HG02943 (cell line): Measurements from ENCODE around the gene TSSK2.

Experiments
- ATAC-seq: cut with Tn5 transposase; IDR thresholded peaks from one replicate; pipeline ENCODE4 v1.9.1; 2021; ENCODE audit warnings: mild to moderate bottlenecking, low read depth, moderate library complexity; ENCODE audit not compliant: unreplicated experiment

The TSSK2 gene

GRCh38 chr22:19105867-19106802 lies 25.0 kb upstream of the TSSK2 start:
- ATAC-seq = no peak

GRCh38 chr22:19106886-19107729 lies 24.0 kb upstream of the TSSK2 start:
- ATAC-seq = no peak

- no peak for ATAC-seq
These were observed 23.4 kb upstream of the TSSK2 start for GRCh38 chr22:19107730-19108074.

- no peak for ATAC-seq
These were observed 22.3 kb upstream of the TSSK2 start for GRCh38 chr22:19108807-19109197.

- no peak for ATAC-seq
These were observed 21.7 kb upstream of the TSSK2 start for GRCh38 chr22:19109198-19110063.

GRCh38 chr22:19110064-19110458 lies 21.0 kb upstream of the TSSK2 start:
- no peak for ATAC-seq

GRCh38 chr22:19110646-19111045 lies 20.5 kb upstream of the TSSK2 start:
- no peak for ATAC-seq

GRCh38 chr22:19111140-19111539 lies 20.0 kb upstream of the TSSK2 start:
- no peak for ATAC-seq

- ATAC-seq = no peak
These were observed 19.5 kb upstream of the TSSK2 start for GRCh38 chr22:19111584-19111983.

- ATAC-seq = no peak
These were observed 17.7 kb upstream of the TSSK2 start for GRCh38 chr22:19113429-19113828.

GRCh38 chr22:19114984-19115552 lies 16.0 kb upstream of the TSSK2 start:
- no peak for ATAC-seq

- ATAC-seq = no peak
These were observed 15.5 kb upstream of the TSSK2 start for GRCh38 chr22:19115628-19116027.

- no peak for ATAC-seq
These were observed 14.0 kb upstream of the TSSK2 start for GRCh38 chr22:19117111-19117512.

GRCh38 chr22:19118329-19118880 lies 12.7 kb upstream of the TSSK2 start:
- no peak for ATAC-seq

- no peak for ATAC-seq
These were observed 11.2 kb upstream of the TSSK2 start for GRCh38 chr22:19119949-19120348.

- ATAC-seq = no peak
These were observed 10.1 kb upstream of the TSSK2 start for GRCh38 chr22:19120829-19121630.

- ATAC-seq = peak; percentile 9
These were observed 9.4 kb upstream of the TSSK2 start for GRCh38 chr22:19121631-19122142.

GRCh38 chr22:19122143-19122751 lies 8.9 kb upstream of the TSSK2 start, which contains the start of gene DGCR2:
DGCR2 (minus strand) TSS chr22:19122412; CDS start chr22:19122206, 206 bp downstream.
- ATAC-seq = peak; percentile 75
